ENCODE measurements around the gene TSPAN3. TPM values are rescaled to one million over a fixed set of nuclear protein-coding genes. Genes with fewer than 3 reads are reported as not detected.

TSPAN3 gene
- total RNA-seq, 2 experiments from 2014 or later = 25.6 to 27.0 TPM

DNA sequence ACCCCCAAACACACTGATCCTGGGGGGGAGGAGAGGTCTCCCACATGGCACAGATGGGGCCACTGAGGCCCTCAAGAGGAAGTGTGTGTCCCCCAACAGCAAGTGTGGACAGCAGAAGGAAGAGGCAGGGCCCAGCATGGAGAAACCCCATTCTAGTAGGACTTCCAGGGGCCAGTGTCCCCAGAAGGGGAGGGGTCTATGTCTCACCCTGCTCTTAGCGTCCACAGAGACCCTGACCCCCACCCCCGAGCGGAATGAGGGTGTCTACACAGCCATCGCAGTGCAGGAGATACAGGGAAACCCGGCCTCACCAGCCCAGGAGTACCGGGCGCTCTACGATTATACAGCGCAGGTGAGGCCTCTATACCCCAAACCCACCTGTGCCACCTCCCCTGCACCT lies 35.3 kb downstream of the TSPAN3 start:
- ChIA-PET POLR2A (interaction anchor here (1.0 to 3.5 kb wide), 5 partner anchors 10 to 130 kb away, joined by 3 to 13 read pairs (median 10); partner anchors contain the start of gene SCAPER), CTCF (interaction anchor here (0.6 to 3.9 kb wide), 24 partner anchors 8 to 508 kb away, joined by 3 to 51 read pairs (median 5); partner anchors contain the start of gene PSTPIP1)
- ATAC-seq (no peak), DNase-seq (no peak)
- peaks cover 39% of the 10 kb centered on the region for H3K36me3 Mint-ChIP-seq (ENCODE audit: low read depth)
- H3K27ac Mint-ChIP-seq = no peak overlapping the region
- TF ChIP-seq, protein P1, sequence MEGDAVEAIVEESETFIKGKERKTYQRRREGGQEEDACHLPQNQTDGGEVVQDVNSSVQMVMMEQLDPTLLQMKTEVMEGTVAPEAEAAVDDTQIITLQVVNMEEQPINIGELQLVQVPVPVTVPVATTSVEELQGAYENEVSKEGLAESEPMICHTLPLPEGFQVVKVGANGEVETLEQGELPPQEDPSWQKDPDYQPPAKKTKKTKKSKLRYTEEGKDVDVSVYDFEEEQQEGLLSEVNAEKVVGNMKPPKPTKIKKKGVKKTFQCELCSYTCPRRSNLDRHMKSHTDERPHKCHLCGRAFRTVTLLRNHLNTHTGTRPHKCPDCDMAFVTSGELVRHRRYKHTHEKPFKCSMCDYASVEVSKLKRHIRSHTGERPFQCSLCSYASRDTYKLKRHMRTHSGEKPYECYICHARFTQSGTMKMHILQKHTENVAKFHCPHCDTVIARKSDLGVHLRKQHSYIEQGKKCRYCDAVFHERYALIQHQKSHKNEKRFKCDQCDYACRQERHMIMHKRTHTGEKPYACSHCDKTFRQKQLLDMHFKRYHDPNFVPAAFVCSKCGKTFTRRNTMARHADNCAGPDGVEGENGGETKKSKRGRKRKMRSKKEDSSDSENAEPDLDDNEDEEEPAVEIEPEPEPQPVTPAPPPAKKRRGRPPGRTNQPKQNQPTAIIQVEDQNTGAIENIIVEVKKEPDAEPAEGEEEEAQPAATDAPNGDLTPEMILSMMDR (IDR thresholded peaks at IDR 0.05) = no peak
- intact Hi-C loops (cut with micrococcal nuclease) = no loop called here
- H3K9me3 Mint-ChIP-seq = peaks cover 8% of the 10 kb centered on the region
- H3K27me3 Mint-ChIP-seq = no peaks in the 10 kb centered on the region
- peaks cover 9% of the 10 kb centered on the region for H3K4me1 Mint-ChIP-seq (ENCODE audit: low read depth)
- no peak overlapping the region for H3K4me3 Mint-ChIP-seq

DNA sequence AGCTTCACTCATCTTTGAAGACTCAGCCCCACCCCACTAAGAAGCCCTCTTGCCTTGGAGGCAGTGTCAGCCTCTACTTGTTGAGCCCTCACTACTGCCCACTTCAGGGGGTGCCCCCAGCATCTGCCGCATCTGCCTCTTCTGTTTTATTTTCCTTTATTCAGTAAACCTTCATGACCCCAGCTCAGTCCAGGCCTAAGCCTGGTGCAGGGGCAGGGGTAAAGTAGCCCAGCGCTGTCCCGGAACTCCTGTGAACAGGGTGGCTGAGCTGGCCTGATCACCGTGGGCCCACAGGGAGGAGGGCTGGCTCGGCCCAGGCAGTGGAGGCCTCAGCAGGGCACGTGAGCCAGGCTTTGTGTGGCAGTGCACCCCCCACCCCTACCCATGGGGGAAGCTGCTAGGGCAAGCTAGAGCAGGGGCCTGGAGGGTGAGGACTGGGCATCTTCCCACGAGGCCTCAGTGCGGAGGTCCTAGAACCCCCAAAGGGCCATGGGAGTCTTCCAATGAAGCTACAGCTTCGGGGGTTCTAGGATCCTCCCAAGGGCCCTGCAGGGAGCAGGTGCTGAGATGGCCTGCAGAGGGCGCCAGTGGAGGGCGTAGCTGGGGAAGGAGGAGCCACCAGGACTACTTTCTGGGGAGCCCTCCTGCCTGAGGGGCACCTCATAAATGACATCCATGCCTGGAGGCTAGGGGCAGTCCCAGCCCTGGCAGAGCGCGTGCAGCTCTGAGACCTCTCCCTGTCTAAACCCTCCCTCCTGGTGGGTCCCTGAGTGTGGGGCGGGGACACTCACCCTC lies 36.0 kb downstream of the TSPAN3 start:
- peaks cover 11% of the 10 kb centered on the region for H3K4me1 Mint-ChIP-seq (ENCODE audit: low read depth)
- peak overlapping the region; percentile 20 for H3K27ac Mint-ChIP-seq
- H3K27me3 Mint-ChIP-seq = no peaks in the 10 kb centered on the region
- no peak overlapping the region for H3K4me3 Mint-ChIP-seq
- intact Hi-C loops (cut with micrococcal nuclease) = no loop called here
- POLR2A ChIA-PET = interaction anchor here (1.0 to 3.5 kb wide), 6 partner anchors 11 to 130 kb away, joined by 3 to 13 read pairs (median 7); partner anchors contain the start of gene SCAPER
- H3K36me3 Mint-ChIP-seq (ENCODE audit: low read depth) = peaks cover 37% of the 10 kb centered on the region
- CTCF ChIA-PET = interaction anchor here (0.6 to 3.9 kb wide), 26 partner anchors 9 to 508 kb away, joined by 3 to 51 read pairs (median 4); partner anchors contain the start of gene PSTPIP1
- ATAC-seq = peak; percentile 41
- TF ChIP-seq, protein P1 (IDR thresholded peaks at IDR 0.05) = peak; percentile 66
- DNase-seq = peak; percentile 66
- peaks cover 8% of the 10 kb centered on the region for H3K9me3 Mint-ChIP-seq

DNA sequence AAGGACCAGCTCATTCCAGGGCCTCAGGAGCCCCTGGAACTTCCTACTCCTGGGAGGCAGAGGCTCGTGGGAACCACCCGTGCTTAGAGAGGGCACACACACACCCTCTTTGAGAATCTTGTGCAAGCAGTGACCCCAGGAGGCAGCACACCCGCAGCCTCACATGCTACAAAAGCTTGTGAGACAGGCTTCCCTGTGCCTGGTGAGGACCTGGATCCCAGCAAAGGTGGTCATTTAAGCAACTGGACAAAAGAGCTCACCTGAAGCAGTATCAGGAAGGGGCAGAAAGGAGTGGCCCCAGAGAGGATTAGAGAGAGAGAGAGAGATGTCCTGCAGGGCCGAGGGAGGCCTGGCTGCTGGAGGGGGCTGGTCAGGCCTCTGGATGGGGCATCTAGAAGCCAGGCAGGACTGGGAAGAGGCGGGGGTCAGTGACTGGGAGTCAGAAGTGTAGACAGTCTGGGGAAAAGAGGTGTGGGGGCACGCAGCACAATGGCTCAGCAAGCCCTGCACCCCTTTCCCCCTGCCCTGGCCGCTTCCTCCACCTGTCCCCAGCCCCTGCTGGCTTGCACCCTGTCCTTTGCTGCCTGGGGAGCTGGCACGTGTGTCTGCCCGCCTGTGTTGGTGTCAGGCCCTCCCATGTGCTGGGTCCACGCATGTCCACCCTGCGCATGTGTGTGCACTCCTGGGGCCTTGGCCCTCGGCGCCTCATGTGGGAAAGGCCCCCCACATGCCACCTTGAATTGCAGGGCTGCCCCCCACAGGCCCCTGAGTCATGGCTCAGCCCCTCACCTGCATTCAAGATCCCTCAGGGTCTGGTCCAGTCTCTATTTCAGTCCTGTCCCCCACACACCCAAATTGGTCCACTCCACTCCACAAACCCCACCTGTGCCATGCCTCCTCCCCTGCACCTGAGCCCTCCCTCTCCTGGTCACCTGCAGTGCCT lies 36.9 kb downstream of the TSPAN3 start:
- TF ChIP-seq, protein P1 (IDR thresholded peaks at IDR 0.05) = no peak
- Mint-ChIP-seq H3K4me3 (no peak overlapping the region), H3K27me3 (no peaks in the 10 kb centered on the region), H3K27ac (peak overlapping the region; percentile 20), H3K4me1 (ENCODE audit: low read depth) (peaks cover 18% of the 10 kb centered on the region), H3K9me3 (peaks cover 8% of the 10 kb centered on the region), H3K36me3 (ENCODE audit: low read depth) (peaks cover 42% of the 10 kb centered on the region)
- POLR2A ChIA-PET = interaction anchor here (1.4 to 3.5 kb wide), 3 partner anchors 12 to 34 kb away, joined by 4 to 13 read pairs (median 10); no protein-coding TSS in a partner anchor
- CTCF ChIA-PET = interaction anchor here (0.6 to 5.1 kb wide), 17 partner anchors 10 to 93 kb away, joined by 3 to 51 read pairs (median 7); partner anchors contain the start of gene PSTPIP1
- ATAC-seq (no peak), DNase-seq (peak; percentile 1)
- intact Hi-C loops (cut with micrococcal nuclease) = no loop called here

DNA sequence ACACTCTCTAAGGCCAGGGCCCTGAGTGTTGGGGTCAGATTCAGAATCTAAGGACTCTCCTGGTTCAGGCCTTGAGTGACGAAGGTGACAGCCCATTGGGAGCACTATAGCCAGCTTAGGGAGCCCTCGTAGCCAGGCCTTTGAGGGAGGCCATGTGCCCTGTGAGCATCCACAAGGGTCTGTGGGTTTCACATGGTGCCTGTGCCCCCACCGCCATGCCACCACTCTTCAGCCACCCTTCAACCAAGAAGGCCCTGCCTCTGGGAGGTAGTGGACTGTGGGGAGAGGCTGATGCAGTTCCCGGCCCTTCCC lies 37.5 kb downstream of the TSPAN3 start:
- TF ChIP-seq, protein P1 (IDR thresholded peaks at IDR 0.05) = no peak
- no peak for DNase-seq
- intact Hi-C loops (cut with micrococcal nuclease) = no loop called here
- ChIA-PET CTCF (interaction anchor here (2.3 to 5.1 kb wide), 4 partner anchors 9 to 60 kb away, joined by 8 to 51 read pairs (median 32); partner anchors contain the start of gene PSTPIP1), POLR2A (interaction anchor here (1.4 to 3.5 kb wide), 3 partner anchors 12 to 34 kb away, joined by 4 to 13 read pairs (median 10); no protein-coding TSS in a partner anchor)
- Mint-ChIP-seq H3K27me3 (no peaks in the 10 kb centered on the region), H3K4me3 (no peak overlapping the region), H3K9me3 (peaks cover 8% of the 10 kb centered on the region), H3K4me1 (ENCODE audit: low read depth) (peaks cover 15% of the 10 kb centered on the region), H3K27ac (peak overlapping the region; percentile 46), H3K36me3 (ENCODE audit: low read depth) (peaks cover 45% of the 10 kb centered on the region)
- no peak for ATAC-seq
